Tibial nerve (tissue), 4 donors: ENCODE results near the gene GPC5.

Source experiments
- CTCF ChIP-seq, 5 experiments: fragments of 200-600 bp in 3 of 5; fragments of 450-650 bp in 2 of 5; sonication (generic) in 3 of 5; IDR thresholded peaks; one replicate each; pipeline ENCODE4 v1.5.1; 2016 to 2019; ENCODE audit warnings: antibody characterized with exemption in 5 of 5, mild to moderate bottlenecking in 3 of 5, moderate library complexity in 2 of 5
- EP300 ChIP-seq, 2 donors: sonication (generic); formaldehyde crosslinking; IDR thresholded peaks; one replicate each; pipeline ENCODE4 v1.6.1; 2017; ENCODE audit warnings: antibody characterized with exemption in 2 of 2, mild to moderate bottlenecking in 1 of 2
- POLR2A ChIP-seq, 2 donors: fragments of 450-650 bp; IDR thresholded peaks; one replicate each; pipeline ENCODE4 v1.6.1; 2017; ENCODE audit warnings: antibody characterized with exemption in 2 of 2, mild to moderate bottlenecking in 2 of 2, moderate library complexity in 2 of 2

- TF ChIP-seq CTCF (IDR thresholded peaks at IDR 0.05) (no peak), EP300 (IDR thresholded peaks at IDR 0.05) (no peak), POLR2A (IDR thresholded peaks at IDR 0.05) (no peak)
Observed at GRCh38 chr13:92658293-92658692, 1259.9 kb downstream of the GPC5 start.
